Esophagus muscularis mucosa (tissue), 4 donors: ENCODE data around the gene PLAC8L1.

Experiments
- CTCF ChIP-seq, 3 experiments: fragments of 200-600 bp in 2 of 3; fragments of 450-650 bp in 1 of 3; sonication (generic) in 2 of 3; IDR thresholded peaks; one replicate each; pipeline ENCODE4 v1.5.1; 2017 to 2019; ENCODE audit warnings: antibody characterized with exemption in 3 of 3, mild to moderate bottlenecking in 2 of 3, moderate library complexity in 1 of 3
- EP300 ChIP-seq: sonication (generic); formaldehyde crosslinking; IDR thresholded peaks from one replicate; pipeline ENCODE4 v1.6.1; 2017; ENCODE audit warnings: antibody characterized with exemption
- POLR2A ChIP-seq: fragments of 450-650 bp; IDR thresholded peaks from one replicate; pipeline ENCODE4 v1.6.1; 2017; ENCODE audit warnings: antibody characterized with exemption, moderate library complexity, mild to moderate bottlenecking, low read depth
- POLR2AphosphoS5 ChIP-seq, 2 donors: sonication (generic); formaldehyde crosslinking; IDR thresholded peaks; one replicate each; pipeline ENCODE4 v1.6.1; 2017; ENCODE audit warnings: antibody characterized with exemption in 2 of 2

- TF ChIP-seq POLR2A (no peak), CTCF (IDR thresholded peaks at IDR 0.05) (no peak), EP300 (no peak), POLR2AphosphoS5 (IDR thresholded peaks at IDR 0.05) (no peak)
These were observed 66.0 kb downstream of the PLAC8L1 start for GRCh38 chr5:146039420-146039819.
